ENCODE results near the gene CAMSAP1.

CAMSAP1 gene

GRCh38 chr9:135775911-135776310 lies 131.4 kb downstream of the CAMSAP1 start:
- no peak for TF ChIP-seq TAF1 (IDR thresholded peaks at IDR 0.05; ENCODE audit: borderline replicate concordance, low read depth, low read length)
- DNase-seq (ENCODE audit: insufficient read length): no peak
- FAIRE-seq: no peak

GRCh38 chr9:135774794-135775525 lies 132.4 kb downstream of the CAMSAP1 start:
- FAIRE-seq: no peak
- DNase-seq (ENCODE audit: insufficient read length): no peak
- TF ChIP-seq POLR2AphosphoS5 (IDR thresholded peaks at IDR 0.05; ENCODE audit: low read depth, low read length) (no peak), TAF1 (IDR thresholded peaks at IDR 0.05; ENCODE audit: borderline replicate concordance, low read depth, low read length) (no peak), POLR2A (IDR thresholded peaks at IDR 0.05; ENCODE audit: low read depth, low read length) (no peak)

DNA sequence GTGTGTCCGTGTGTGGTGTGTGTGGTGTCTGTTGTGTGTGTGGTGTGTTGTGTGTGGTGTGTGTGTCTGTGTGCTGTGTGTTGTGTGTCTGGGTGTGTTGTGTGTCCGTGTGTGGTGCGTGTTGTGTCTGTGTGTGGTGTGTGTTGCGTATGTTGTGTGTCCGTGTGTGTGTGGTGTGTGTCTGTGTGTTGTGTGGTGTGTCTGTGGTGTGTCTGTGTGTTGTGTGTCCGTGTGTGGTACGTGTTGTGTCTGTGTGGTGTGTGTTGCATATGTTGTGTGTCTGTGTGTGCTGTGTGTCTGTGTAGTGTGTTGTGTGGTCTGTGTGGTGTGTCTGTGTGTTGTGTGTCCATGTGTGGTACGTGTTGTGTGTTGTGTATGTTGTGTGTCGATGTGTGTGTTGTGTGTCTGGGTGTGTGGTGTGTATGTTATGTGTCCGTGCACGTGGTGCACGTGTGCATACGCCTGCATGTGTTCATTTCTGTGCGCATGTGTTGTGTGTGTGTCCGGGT lies 133.1 kb downstream of the CAMSAP1 start:
- no peak for DNase-seq (ENCODE audit: insufficient read length)
- TF ChIP-seq POLR2A (IDR thresholded peaks at IDR 0.05; ENCODE audit: low read depth, low read length): no peak
- TF ChIP-seq TAF1 (IDR thresholded peaks at IDR 0.05; ENCODE audit: borderline replicate concordance, low read depth, low read length): no peak
- TF ChIP-seq POLR2AphosphoS5 (IDR thresholded peaks at IDR 0.05; ENCODE audit: low read depth, low read length): no peak
- peak; percentile 21 for FAIRE-seq

- DNase-seq (ENCODE audit: insufficient read length) (no peak), FAIRE-seq (peak; percentile 27)
- TF ChIP-seq TAF1 (IDR thresholded peaks at IDR 0.05; ENCODE audit: borderline replicate concordance, low read depth, low read length) (no peak), POLR2AphosphoS5 (IDR thresholded peaks at IDR 0.05; ENCODE audit: low read depth, low read length) (no peak), POLR2A (IDR thresholded peaks at IDR 0.05; ENCODE audit: low read depth, low read length) (no peak)
Measured at GRCh38 chr9:135773530-135774238, 133.7 kb downstream of the CAMSAP1 start.

DNA sequence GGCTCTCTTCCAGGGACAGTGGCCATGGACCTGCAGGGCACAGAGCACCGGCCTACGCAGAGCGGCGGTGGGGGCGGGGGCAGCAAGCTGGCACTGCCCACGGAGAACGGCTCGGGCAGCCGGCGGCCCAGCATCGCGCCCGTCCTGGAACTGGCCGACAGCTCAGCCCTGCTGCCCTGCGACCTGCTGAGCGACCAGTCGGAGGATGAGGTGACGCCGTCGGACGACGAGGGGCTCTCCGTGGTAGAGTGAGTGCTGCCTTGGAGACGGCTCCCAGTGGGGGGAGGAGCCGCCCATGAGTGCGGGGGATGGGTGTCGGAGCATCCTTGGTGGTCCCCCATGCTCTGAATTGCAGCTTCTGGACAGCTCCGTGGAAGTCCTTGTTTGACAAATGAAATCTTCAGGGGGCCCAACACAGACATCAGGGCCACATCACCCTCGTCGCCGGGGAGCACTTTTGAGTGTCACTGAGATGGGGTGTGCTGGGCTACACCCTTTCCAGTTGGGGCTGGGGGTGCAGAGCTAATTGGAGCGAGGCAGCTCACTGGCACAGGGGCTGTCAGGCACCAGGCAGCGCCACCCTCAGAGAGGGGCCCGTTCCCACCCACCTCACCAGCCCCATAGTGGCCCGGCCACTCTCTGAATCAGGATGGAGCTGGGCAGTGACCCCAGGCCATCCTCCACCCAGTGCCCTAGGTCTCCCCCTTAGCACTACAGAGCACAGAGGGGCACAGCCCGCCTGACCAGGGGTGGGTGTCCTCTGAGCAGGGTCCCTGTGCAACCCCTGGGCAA lies 134.4 kb downstream of the CAMSAP1 start:
- no peak for FAIRE-seq
- no peak for TF ChIP-seq TAF1 (IDR thresholded peaks at IDR 0.05; ENCODE audit: borderline replicate concordance, low read depth, low read length)
- DNase-seq (ENCODE audit: insufficient read length): no peak

DNA sequence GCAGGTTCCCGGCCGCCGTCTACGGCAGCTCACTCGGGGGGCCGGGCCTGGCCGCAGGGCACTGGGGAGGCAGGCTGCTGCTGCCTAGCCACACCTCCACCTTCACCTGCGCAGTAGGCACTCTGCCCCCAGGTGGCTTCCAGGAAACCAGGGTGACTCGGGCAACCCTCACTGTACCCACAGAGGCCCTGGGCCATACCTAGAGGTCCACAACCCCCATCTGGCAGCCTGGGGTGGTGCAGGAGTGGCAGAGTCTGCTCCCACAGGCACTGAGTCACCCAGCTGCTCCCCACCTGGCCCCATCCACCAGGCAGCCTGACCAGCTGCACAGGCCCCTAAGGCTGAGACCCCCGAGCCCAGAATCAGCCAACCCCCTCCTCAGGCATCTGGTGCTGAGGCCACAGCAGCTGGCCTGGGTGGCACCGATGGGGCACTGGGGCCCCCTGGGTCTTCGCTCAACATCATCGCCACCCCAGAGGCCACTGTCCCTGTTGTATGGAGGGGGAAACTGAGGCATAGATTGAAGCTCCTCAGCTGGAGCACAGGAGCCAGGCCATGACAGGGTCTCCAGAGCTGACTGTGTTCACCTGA lies 135.2 kb downstream of the CAMSAP1 start:
- FAIRE-seq (no peak), DNase-seq (ENCODE audit: insufficient read length) (no peak)
- TF ChIP-seq POLR2AphosphoS5 (IDR thresholded peaks at IDR 0.05; ENCODE audit: low read depth, low read length): no peak

GRCh38 chr9:135771401-135772051 lies 135.8 kb downstream of the CAMSAP1 start:
- DNase-seq (ENCODE audit: insufficient read length): no peak
- no peak for TF ChIP-seq POLR2A (IDR thresholded peaks at IDR 0.05; ENCODE audit: low read depth, low read length)
- TF ChIP-seq POLR2AphosphoS5 (IDR thresholded peaks at IDR 0.05; ENCODE audit: low read depth, low read length): no peak
- no peak for TF ChIP-seq TAF1 (IDR thresholded peaks at IDR 0.05; ENCODE audit: borderline replicate concordance, low read depth, low read length)
- no peak for FAIRE-seq

DNA sequence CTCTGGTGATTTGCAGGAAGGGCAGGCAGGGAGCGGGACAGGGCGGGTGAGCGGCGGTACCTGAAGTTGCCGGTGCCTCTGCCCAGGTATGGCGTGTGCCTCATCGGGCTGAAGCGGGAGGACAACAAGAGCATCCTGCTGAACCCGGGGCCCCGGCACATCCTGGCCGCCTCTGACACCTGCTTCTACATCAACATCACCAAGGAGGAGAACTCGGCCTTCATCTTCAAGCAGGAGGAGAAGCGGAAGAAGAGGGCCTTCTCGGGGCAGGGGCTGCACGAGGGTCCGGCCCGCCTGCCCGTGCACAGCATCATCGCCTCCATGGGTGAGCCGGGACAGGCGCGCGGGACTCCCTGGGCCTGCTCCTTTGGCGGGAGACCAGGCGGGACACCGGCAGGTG lies 136.6 kb downstream of the CAMSAP1 start:
- no peak for FAIRE-seq
- TF ChIP-seq TAF1 (IDR thresholded peaks at IDR 0.05; ENCODE audit: borderline replicate concordance, low read depth, low read length) (no peak), POLR2AphosphoS5 (IDR thresholded peaks at IDR 0.05; ENCODE audit: low read depth, low read length) (no peak), POLR2A (IDR thresholded peaks at IDR 0.05; ENCODE audit: low read depth, low read length) (no peak)
- no peak for DNase-seq (ENCODE audit: insufficient read length)

DNA sequence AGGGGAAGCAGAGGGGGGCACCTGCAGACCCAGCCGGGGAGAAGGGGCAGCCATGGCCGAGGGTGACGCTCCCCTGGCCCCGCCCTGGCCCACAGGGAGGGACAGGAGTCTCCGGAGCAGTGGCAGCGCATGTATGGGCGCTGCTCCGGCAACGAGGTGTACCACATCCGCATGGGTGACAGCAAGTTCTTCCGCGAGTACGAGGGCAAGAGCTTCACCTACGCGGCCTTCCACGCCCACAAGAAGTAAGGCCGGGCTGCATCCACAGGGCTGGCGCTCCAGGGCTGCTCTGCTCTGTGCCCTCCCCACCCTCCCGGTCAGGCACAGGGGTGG lies 137.2 kb downstream of the CAMSAP1 start:
- FAIRE-seq (no peak), DNase-seq (ENCODE audit: insufficient read length) (no peak)
- TF ChIP-seq POLR2AphosphoS5 (IDR thresholded peaks at IDR 0.05; ENCODE audit: low read depth, low read length) (no peak), POLR2A (IDR thresholded peaks at IDR 0.05; ENCODE audit: low read depth, low read length) (no peak), TAF1 (IDR thresholded peaks at IDR 0.05; ENCODE audit: borderline replicate concordance, low read depth, low read length) (no peak)

DNA sequence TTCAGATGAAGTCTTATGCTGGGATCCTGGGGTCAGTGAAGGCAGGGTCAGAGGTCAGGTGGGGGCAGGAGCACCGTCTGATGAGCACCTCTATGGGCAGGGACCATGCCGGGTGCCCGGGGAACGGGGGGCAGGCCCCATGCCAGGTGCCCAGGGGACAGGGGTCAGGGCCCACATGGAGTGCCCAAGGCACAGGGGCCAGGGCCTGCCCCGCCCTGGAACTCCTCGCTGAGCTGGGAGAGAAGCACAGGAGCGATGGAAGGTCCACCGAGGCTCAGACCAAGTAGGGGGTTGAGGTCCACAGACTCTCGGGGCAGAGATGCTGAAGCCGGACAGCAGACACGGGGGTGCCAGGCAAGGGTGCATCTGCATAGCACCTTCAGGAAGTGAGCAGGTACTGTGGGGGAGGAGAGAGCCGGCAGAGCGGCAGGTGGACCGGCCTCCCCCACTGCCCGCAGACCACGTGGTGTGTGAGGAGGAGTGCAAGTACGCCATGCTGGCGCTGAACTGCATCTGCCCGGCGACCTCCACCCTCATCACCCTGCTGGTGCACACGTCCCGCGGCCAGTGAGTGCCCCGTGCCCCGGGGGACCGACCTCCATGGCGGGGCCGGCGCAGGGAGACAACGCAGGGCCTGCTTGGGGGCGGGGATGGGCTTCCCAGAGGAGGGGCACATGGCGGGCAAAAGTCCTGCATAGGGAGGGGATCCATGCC lies 137.7 kb downstream of the CAMSAP1 start:
- TF ChIP-seq TAF1 (IDR thresholded peaks at IDR 0.05; ENCODE audit: borderline replicate concordance, low read depth, low read length): no peak
- TF ChIP-seq POLR2A (IDR thresholded peaks at IDR 0.05; ENCODE audit: low read depth, low read length): no peak
- TF ChIP-seq POLR2AphosphoS5 (IDR thresholded peaks at IDR 0.05; ENCODE audit: low read depth, low read length): no peak
- FAIRE-seq: no peak
- no peak for DNase-seq (ENCODE audit: insufficient read length)
